ENCODE results near the gene RPL31. TPM values are rescaled to one million over a fixed set of nuclear protein-coding genes. Genes with fewer than 3 reads are reported as not detected.
"Not testable (repeated sequence)": the region's sequence is repeated elsewhere in the genome, so short reads cannot be mapped to it uniquely, and the experiment has no call there.

Gene RPL31
- polyA plus RNA-seq, 1 donor: 2,352 TPM

- DNase-seq: no peak
Observed at GRCh38 chr2:101018934-101019333, 16.8 kb downstream of the RPL31 start.

GRCh38 chr2:101022221-101022620 is 20.1 kb downstream of the RPL31 start:
- DNase-seq: no peak

- DNase-seq: no peak
Observed at GRCh38 chr2:101023327-101024107, 21.4 kb downstream of the RPL31 start.

- no peak for DNase-seq
Observed at GRCh38 chr2:101025561-101025960, 23.5 kb downstream of the RPL31 start.

GRCh38 chr2:101026253-101026701 is 24.2 kb downstream of the RPL31 start:
- peak; percentile 12 for DNase-seq

GRCh38 chr2:101026923-101027469 is 24.9 kb downstream of the RPL31 start:
- DNase-seq: no peak

GRCh38 chr2:101027852-101028251 is 25.8 kb downstream of the RPL31 start:
- no peak for DNase-seq

- DNase-seq: no peak
Observed at GRCh38 chr2:101030866-101031554, 28.9 kb downstream of the RPL31 start.

GRCh38 chr2:101032084-101032776 is 30.1 kb downstream of the RPL31 start:
- no peak for DNase-seq

GRCh38 chr2:101036562-101036961 is 34.5 kb downstream of the RPL31 start:
- no peak for DNase-seq

GRCh38 chr2:101037161-101037755 is 35.2 kb downstream of the RPL31 start:
- no peak for DNase-seq

- no peak for DNase-seq
Observed at GRCh38 chr2:101038455-101039255, 36.6 kb downstream of the RPL31 start.

GRCh38 chr2:101040072-101040471 is 38.0 kb downstream of the RPL31 start:
- no peak for DNase-seq

GRCh38 chr2:101040761-101041160 is 38.7 kb downstream of the RPL31 start:
- no peak for DNase-seq

GRCh38 chr2:101041413-101041812 is 39.3 kb downstream of the RPL31 start:
- no peak for DNase-seq

- no peak for DNase-seq
Observed at GRCh38 chr2:101045330-101045729, 43.2 kb downstream of the RPL31 start.

- no peak for DNase-seq
Observed at GRCh38 chr2:101047075-101047766, 45.1 kb downstream of the RPL31 start.

GRCh38 chr2:101047774-101048173 is 45.7 kb downstream of the RPL31 start:
- DNase-seq: no peak

- no peak for DNase-seq
Observed at GRCh38 chr2:101048756-101049155, 46.7 kb downstream of the RPL31 start.

GRCh38 chr2:101050886-101051285 is 48.8 kb downstream of the RPL31 start:
- not testable (repeated sequence) for DNase-seq

- DNase-seq: no peak
Observed at GRCh38 chr2:101052147-101052546, 50.1 kb downstream of the RPL31 start.
